Smooth muscle cell of trachea (primary cell): ENCODE data around the gene THOC1. TPM values are rescaled to one million over a fixed set of nuclear protein-coding genes. Genes with fewer than 3 reads are reported as not detected.

Experiments
- total RNA-seq: library from RNA; depleted of rRNA; stranded (reverse); fragments of >200 nt; gene quantifications from 2 replicates; pipeline ENCODE4 v1.2.1, GENCODE V29; 2014

The THOC1 gene, protein sequence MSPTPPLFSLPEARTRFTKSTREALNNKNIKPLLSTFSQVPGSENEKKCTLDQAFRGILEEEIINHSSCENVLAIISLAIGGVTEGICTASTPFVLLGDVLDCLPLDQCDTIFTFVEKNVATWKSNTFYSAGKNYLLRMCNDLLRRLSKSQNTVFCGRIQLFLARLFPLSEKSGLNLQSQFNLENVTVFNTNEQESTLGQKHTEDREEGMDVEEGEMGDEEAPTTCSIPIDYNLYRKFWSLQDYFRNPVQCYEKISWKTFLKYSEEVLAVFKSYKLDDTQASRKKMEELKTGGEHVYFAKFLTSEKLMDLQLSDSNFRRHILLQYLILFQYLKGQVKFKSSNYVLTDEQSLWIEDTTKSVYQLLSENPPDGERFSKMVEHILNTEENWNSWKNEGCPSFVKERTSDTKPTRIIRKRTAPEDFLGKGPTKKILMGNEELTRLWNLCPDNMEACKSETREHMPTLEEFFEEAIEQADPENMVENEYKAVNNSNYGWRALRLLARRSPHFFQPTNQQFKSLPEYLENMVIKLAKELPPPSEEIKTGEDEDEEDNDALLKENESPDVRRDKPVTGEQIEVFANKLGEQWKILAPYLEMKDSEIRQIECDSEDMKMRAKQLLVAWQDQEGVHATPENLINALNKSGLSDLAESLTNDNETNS
- 29.6 and 50.6 TPM in 2 replicates for total RNA-seq

DNA sequence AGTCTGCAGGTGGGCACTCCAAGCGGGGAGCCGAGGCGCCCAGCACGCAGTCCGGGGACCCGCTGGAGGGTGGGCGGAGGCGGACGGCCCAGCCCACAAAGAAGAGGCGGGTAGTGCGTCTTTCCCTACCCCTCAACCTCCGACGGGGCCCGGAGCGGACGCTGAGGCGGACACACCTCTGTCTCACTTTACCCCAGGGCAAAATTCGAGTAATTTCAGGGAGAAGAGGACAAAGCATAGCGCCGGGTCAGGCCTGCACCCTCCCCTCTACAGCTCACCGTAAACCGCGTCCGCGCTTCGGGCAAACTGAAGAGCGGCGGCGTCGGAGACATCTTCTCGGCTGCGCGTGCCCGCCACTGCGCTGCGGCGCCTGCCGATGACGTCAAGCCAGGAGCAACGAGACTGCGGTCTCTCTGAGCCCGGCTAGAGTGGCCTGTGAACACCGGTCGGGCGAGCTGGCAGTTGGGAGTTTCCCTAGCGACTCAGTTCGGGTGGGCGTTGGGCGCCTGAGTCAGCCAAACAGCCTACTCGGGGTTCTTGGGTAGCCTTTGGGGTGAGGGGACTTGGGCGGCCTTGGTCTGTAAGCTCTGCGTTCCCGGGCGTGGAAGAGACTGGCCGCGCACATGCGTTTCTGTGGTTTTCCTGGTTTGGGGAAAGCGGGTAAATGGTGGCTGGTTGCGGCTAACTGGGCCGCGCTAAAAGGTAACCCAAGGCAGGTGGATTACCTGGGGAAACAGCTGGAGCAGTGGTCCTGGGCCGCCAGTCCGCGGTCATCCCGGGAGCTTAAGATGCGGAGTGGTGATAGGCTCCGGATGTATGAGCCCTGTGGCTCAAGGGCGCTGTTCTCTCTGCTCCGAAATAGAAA, at the start of gene THOC1:
Gene THOC1, minus strand, starts transcription at position 360 of the 865 bp plus-strand sequence. Its CDS starts 28 bp downstream, at position 332.

Other genes starting within 250 kb of the THOC1 start
- gene TUBB8B, start 218.4 kb downstream of the THOC1 start, total RNA-seq, result not detected in 2 replicates
- 17.5 and 56.1 TPM in 2 replicates for gene USP14, start 109.5 kb downstream of the THOC1 start, total RNA-seq
- gene COLEC12, start 232.7 kb upstream of the THOC1 start, total RNA-seq, result 122 and 177 TPM in 2 replicates